GM10248 (cell line): Measurements from ENCODE around the gene MAMDC4.
"Not testable (repeated sequence)": the region's sequence is repeated elsewhere in the genome, so short reads cannot be mapped to it uniquely, and the experiment has no call there.

ENCODE experiments used
- CTCF ChIA-PET: fragments of 300-600 bp; sonication (Branson Sonifier 250); formaldehyde crosslinking; extraction: SDS; loops from one replicate; lab custom pipeline; 2021; ENCODE audit warnings: antibody characterized with exemption; lab: Yijun Ruan, JAX
- POLR2A ChIA-PET: fragments of 350-650 bp; sonication (Branson Sonifier 250); formaldehyde crosslinking; extraction: SDS; loops from one replicate; lab custom pipeline; 2020; ENCODE audit warnings: antibody characterized with exemption; lab: Yijun Ruan, JAX
- DNase-seq: peaks from one replicate; pipeline ENCODE4 v3.0.0; 2012; ENCODE audit errors: extremely low spot score
- TF ChIP-seq, protein P1 (sequence below): IDR thresholded peaks from 2 replicates; pipeline ENCODE4 v1.5.1; 2012; ENCODE audit warnings: mild to moderate bottlenecking, low read depth; ENCODE audit errors: extremely low read depth, missing control alignments, control extremely low read depth

MAMDC4 gene

DNA sequence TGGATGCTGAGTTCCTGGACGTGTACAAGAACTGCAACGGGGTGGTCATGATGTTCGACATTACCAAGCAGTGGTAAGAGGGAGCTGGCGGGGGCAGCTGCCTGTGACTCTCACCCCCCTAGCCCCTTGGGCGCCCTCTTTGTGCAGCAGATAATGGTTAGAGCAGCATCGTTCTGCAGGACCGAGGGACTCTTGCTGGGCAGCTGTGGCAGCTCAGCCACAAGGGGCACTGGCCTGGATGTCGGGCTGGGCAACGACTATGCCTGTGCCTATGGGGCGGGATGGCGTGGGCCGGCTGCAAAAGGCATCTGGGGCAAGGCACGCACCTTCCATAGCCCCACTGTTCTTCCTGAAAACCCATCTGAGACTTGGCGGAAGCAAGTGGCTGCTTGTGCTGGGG lies 22.7 kb upstream of the MAMDC4 start:
- DNase-seq: no peak
- ChIA-PET POLR2A (no interaction called here), CTCF (interaction anchor here (0.8 to 3.2 kb wide), 4 partner anchors 11 to 200 kb away, joined by 3 to 14 read pairs (median 4); partner anchors contain the start of gene AJM1)
- TF ChIP-seq, protein P1, sequence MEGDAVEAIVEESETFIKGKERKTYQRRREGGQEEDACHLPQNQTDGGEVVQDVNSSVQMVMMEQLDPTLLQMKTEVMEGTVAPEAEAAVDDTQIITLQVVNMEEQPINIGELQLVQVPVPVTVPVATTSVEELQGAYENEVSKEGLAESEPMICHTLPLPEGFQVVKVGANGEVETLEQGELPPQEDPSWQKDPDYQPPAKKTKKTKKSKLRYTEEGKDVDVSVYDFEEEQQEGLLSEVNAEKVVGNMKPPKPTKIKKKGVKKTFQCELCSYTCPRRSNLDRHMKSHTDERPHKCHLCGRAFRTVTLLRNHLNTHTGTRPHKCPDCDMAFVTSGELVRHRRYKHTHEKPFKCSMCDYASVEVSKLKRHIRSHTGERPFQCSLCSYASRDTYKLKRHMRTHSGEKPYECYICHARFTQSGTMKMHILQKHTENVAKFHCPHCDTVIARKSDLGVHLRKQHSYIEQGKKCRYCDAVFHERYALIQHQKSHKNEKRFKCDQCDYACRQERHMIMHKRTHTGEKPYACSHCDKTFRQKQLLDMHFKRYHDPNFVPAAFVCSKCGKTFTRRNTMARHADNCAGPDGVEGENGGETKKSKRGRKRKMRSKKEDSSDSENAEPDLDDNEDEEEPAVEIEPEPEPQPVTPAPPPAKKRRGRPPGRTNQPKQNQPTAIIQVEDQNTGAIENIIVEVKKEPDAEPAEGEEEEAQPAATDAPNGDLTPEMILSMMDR: no peak

DNA sequence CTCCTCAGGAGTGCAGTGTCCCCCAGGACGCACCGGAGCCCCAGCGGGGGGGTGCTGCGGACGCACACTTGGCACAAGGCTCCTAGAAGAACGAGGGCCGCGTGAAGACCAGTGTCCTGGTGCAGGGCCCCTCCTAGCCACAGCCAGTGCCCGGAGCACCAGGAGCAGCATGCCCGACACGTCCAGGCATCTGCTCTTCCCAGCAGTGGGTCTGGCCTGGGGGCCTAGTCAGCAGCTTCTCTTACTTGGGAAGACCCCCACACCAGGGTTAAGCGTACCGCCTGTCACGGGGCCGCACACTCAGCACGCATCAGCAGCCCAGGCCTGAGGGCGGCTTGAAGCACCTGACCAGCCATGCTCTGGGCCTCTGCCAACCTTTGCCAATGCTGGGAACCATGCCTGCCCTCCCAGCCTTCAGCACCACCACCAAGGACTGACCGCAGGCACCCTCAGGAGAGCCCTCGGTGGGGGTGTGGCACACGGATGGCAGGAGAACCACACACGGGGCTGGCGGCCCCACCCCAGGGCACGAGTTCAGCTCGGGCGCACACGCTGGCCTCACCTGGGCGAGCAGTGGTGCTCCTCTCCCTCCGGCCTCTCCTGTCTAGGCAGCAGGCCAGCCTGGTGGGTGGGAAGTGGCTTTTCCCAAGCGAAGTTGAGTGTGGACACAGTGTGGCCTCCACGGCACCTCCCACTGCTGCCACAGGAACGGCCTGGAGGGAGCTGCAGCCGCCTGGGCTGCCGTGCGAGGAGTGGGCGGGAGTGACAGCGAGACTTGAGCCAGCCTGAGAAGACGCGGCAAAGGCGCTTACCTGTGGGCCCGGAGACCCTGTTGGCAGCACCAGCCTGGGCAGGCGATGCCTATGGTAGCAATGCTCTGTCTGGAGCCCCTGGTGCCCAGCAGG lies 21.9 kb upstream of the MAMDC4 start:
- no peak for DNase-seq
- TF ChIP-seq, protein P1: no peak
- CTCF ChIA-PET: interaction anchor here (0.8 to 3.2 kb wide), 3 partner anchors 10 to 199 kb away, joined by 3 to 14 read pairs (median 5); partner anchors contain the start of gene AJM1
- POLR2A ChIA-PET: no interaction called here

- DNase-seq: no peak
- CTCF ChIA-PET: interaction anchor here (3.2 kb wide), 1 partner anchor 11 kb away, joined by 14 read pairs; the partner anchor contains the start of gene AJM1
- POLR2A ChIA-PET: no interaction called here
- TF ChIP-seq, protein P1: no peak
Observed at GRCh38 chr9:136831002-136831719, 21.0 kb upstream of the MAMDC4 start.

GRCh38 chr9:136831720-136832104 lies 20.4 kb upstream of the MAMDC4 start:
- POLR2A ChIA-PET: no interaction called here
- DNase-seq: no peak

GRCh38 chr9:136832581-136832980 lies 19.6 kb upstream of the MAMDC4 start:
- TF ChIP-seq, protein P1: no peak
- ChIA-PET CTCF (interaction anchor here (0.8 to 3.2 kb wide), 2 partner anchors 10 to 199 kb away, joined by 3 to 14 read pairs; partner anchors contain the start of gene AJM1), POLR2A (no interaction called here)
- DNase-seq: no peak

More at GRCh38 chr9:136831720-136832104, 20.4 kb upstream of the MAMDC4 start:
- CTCF ChIA-PET: interaction anchor here (0.8 to 3.2 kb wide), 2 partner anchors 11 to 199 kb away, joined by 3 to 14 read pairs; partner anchors contain the start of gene AJM1
- TF ChIP-seq, protein P1: no peak

DNA sequence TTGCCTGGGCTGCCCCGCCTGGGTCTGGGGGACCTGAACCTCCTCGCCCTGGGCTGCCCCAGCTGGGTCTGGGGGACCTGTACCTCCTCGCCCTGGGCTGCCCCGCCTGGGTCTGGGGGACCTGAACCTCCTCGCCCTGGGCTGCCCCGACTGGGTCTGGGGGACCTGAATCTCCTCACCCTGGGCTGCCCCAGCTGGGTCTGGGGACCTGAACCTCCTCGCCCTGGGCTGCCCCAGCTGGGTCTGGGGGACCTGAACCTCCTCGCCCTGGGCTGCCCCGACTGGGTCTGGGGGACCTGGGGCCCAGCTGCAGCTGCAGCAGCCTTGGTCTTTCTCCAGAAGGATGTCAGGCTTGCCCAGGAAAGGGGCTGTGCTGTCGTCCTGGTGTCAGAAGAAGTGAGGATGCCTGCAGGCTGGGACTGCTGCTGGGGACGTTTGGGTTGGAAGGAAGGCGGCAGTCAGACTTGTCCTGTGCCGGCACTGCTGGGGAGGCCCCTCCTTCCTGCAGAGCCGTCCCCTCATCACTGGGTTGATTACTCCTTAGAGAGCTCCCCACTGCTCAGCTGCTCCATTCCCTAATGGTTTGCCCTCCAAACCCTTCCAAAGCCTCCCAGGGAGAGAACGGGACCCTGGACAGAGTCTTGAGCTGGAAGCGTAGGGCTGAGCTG lies 18.6 kb upstream of the MAMDC4 start:
- CTCF ChIA-PET: interaction anchor here (0.9 to 1.1 kb wide), 3 partner anchors 9 to 13 kb away, joined by 3 to 5 read pairs (median 4); partner anchors contain the start of gene AJM1
- DNase-seq, POLR2A ChIA-PET: not testable (repeated sequence)
